ENCODE results near the gene FGF9. TPM values are rescaled to one million over a fixed set of nuclear protein-coding genes. Genes with fewer than 3 reads are reported as not detected.

The FGF9 gene
- total RNA-seq, 2 experiments from 2014 or later = 4.7 to 11.4 TPM

DNA sequence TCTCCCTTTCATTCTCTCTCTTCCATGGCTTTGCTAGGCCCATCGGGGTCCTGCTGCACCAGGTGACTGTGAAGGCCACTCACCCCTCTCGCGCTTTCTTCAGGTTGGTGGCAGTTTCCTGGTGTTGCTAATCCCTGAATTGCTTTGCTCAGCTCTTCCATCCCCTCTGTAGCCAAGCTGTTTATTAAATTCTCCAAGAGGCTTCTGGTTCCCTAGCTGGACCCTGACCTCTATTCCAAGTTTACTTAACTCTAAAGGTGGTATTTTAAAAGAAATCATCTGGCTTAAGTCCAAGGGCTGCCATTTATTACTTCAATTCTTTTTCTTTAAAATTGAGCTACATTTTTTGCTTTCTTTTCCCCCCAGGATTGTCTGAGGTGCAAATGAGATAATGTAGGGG, 34.2 kb upstream of the FGF9 start:
- TF ChIP-seq, protein P1, sequence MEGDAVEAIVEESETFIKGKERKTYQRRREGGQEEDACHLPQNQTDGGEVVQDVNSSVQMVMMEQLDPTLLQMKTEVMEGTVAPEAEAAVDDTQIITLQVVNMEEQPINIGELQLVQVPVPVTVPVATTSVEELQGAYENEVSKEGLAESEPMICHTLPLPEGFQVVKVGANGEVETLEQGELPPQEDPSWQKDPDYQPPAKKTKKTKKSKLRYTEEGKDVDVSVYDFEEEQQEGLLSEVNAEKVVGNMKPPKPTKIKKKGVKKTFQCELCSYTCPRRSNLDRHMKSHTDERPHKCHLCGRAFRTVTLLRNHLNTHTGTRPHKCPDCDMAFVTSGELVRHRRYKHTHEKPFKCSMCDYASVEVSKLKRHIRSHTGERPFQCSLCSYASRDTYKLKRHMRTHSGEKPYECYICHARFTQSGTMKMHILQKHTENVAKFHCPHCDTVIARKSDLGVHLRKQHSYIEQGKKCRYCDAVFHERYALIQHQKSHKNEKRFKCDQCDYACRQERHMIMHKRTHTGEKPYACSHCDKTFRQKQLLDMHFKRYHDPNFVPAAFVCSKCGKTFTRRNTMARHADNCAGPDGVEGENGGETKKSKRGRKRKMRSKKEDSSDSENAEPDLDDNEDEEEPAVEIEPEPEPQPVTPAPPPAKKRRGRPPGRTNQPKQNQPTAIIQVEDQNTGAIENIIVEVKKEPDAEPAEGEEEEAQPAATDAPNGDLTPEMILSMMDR (conservative IDR thresholded peaks at IDR 0.05; ENCODE audit: low read length) = no peak
- TF ChIP-seq EZH2phosphoT487 (IDR thresholded peaks at IDR 0.05; ENCODE audit: borderline replicate concordance, low read depth, low read length) = no peak
- no peaks in the 10 kb centered on the region for H3K36me3 ChIP-seq (ENCODE audit: insufficient read depth, low read length)
- CTCF ChIA-PET (ENCODE audit: unreplicated experiment) = no interaction called here
- no peaks in the 10 kb centered on the region for H3K9me2 ChIP-seq (ENCODE audit: insufficient read depth, low read length)
- H2AFZ ChIP-seq (ENCODE audit: low read length) = no peak overlapping the region
- no peak overlapping the region for H3K4me3 ChIP-seq (ENCODE audit: low read depth, low read length, poor library complexity, severe bottlenecking)
- no peak overlapping the region for H3K4me2 ChIP-seq (ENCODE audit: low read length)
- H4K20me1 ChIP-seq (ENCODE audit: insufficient read depth, low read length) = no peaks in the 10 kb centered on the region; the same call in 1 of the 2 replicates
- no peak overlapping the region for H3K27ac ChIP-seq (ENCODE audit: low read depth, low read length, poor library complexity, severe bottlenecking)
- no peaks in the 10 kb centered on the region for H3K4me1 ChIP-seq (ENCODE audit: insufficient read depth, low read length, poor library complexity, severe bottlenecking)
- H3K9me3 ChIP-seq (ENCODE audit: low read length) = peaks cover 6% of the 10 kb centered on the region; the same call in 1 of the 2 replicates
- intact Hi-C loops (cut with micrococcal nuclease; ENCODE audit: unreplicated experiment) = loop anchor here (5.0 to 10.0 kb wide), 3 partner anchors 108 to 1161 kb away; no protein-coding TSS in a partner anchor
- POLR2A ChIA-PET = interaction anchor here (0.6 to 0.7 kb wide), 2 partner anchors 803 to 1129 kb away, joined by 3 to 5 read pairs; no protein-coding TSS in a partner anchor
- H3K79me2 ChIP-seq (ENCODE audit: insufficient read depth, low read depth, low read length) = no peaks in the 10 kb centered on the region
- BruUV-seq (replicated peaks) = no TSS peak
- DNase-seq (ENCODE audit: low spot score) = no peak

DNA sequence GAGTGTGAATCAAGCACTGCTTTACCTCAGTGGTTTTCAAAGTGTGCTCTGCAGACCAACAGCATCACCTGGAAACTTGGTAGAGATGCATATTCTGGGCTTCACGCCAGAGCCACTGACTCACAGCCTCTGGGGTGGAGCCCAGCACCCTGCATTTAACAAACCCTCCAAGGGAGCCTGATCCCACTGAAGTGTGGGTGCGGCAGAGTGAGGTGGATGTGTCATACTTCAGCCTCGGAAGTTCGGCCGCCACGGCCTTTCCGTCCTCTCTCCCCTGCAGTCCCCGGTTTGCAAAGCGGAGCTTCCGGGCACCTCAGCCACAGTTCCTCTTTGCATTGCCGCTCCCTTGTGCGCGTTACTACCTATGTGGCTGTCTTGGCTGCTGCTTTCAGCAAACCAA, 33.6 kb upstream of the FGF9 start:
- H3K36me3 ChIP-seq (ENCODE audit: insufficient read depth, low read length) = no peaks in the 10 kb centered on the region
- intact Hi-C loops (cut with micrococcal nuclease; ENCODE audit: unreplicated experiment) = loop anchor here (5.0 to 10.0 kb wide), 3 partner anchors 108 to 1160 kb away; no protein-coding TSS in a partner anchor
- DNase-seq (ENCODE audit: low spot score) = no peak
- ChIA-PET CTCF (ENCODE audit: unreplicated experiment) (no interaction called here), POLR2A (interaction anchor here (0.6 kb wide), 1 partner anchor 1129 kb away, joined by 5 read pairs; no protein-coding TSS in a partner anchor)
- H3K4me1 ChIP-seq (ENCODE audit: insufficient read depth, low read length, poor library complexity, severe bottlenecking) = no peaks in the 10 kb centered on the region
- no peak overlapping the region for H2AFZ ChIP-seq (ENCODE audit: low read length)
- TF ChIP-seq, protein P1 (conservative IDR thresholded peaks at IDR 0.05; ENCODE audit: low read length) = no peak
- TF ChIP-seq EZH2phosphoT487 (IDR thresholded peaks at IDR 0.05; ENCODE audit: borderline replicate concordance, low read depth, low read length) = no peak
- BruUV-seq (replicated peaks) = no TSS peak
- H3K79me2 ChIP-seq (ENCODE audit: insufficient read depth, low read depth, low read length) = no peaks in the 10 kb centered on the region
- 0 out of 2 replicates have a peak, but pooled peaks cover under 1% of the 10 kb centered on the region for H3K9me3 ChIP-seq (ENCODE audit: low read length)
- no peaks in the 10 kb centered on the region for H3K9me2 ChIP-seq (ENCODE audit: insufficient read depth, low read length)
- no peaks in the 10 kb centered on the region; the same call in 1 of the 2 replicates for H4K20me1 ChIP-seq (ENCODE audit: insufficient read depth, low read length)
- H3K4me2 ChIP-seq (ENCODE audit: low read length) = no peak overlapping the region
- H3K4me3 ChIP-seq (ENCODE audit: low read depth, low read length, poor library complexity, severe bottlenecking) = no peak overlapping the region
- H3K27ac ChIP-seq (ENCODE audit: low read depth, low read length, poor library complexity, severe bottlenecking) = no peak overlapping the region

Data from OCI-LY7 (cell line).